LNCAP (cell line): ENCODE data around the gene RSRC1.

Source experiments
- TF ChIP-seq, protein P1 (sequence below): fragments of 450-650 bp; IDR thresholded peaks from 2 replicates; pipeline ENCODE4 v1.5.1; 2017; ENCODE audit warnings: mild to moderate bottlenecking

RSRC1 gene

DNA sequence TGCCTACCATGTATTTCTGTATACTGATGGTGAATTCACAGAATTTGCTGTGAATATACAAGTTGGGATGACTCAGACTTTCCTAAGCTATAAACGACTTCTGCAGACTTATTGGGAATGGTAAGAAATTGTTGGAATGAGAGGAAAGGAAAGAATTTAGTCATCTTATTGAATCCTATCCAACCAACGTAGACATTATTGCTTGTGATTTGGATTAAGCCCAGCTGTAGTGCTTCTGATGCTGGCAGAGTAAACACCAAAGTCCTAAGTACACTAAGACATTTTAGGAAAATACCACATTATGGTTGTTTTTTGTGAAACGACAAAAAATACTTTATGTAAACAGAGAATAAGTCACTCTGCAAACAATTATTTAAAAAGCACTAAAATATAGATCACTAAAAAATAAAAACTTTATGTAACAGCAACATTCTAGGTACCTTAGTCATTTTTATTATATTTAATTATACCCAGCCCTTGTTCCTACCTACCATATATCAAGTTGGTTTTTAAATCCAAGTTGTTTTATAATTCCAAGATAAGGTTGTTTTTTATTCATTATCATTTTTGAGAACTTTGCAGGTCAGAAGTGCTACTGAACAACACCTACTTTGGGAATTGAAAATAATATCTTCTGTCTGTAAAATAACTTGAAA, 361.9 kb downstream of the RSRC1 start:
- TF ChIP-seq, protein P1, sequence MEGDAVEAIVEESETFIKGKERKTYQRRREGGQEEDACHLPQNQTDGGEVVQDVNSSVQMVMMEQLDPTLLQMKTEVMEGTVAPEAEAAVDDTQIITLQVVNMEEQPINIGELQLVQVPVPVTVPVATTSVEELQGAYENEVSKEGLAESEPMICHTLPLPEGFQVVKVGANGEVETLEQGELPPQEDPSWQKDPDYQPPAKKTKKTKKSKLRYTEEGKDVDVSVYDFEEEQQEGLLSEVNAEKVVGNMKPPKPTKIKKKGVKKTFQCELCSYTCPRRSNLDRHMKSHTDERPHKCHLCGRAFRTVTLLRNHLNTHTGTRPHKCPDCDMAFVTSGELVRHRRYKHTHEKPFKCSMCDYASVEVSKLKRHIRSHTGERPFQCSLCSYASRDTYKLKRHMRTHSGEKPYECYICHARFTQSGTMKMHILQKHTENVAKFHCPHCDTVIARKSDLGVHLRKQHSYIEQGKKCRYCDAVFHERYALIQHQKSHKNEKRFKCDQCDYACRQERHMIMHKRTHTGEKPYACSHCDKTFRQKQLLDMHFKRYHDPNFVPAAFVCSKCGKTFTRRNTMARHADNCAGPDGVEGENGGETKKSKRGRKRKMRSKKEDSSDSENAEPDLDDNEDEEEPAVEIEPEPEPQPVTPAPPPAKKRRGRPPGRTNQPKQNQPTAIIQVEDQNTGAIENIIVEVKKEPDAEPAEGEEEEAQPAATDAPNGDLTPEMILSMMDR = no peak

DNA sequence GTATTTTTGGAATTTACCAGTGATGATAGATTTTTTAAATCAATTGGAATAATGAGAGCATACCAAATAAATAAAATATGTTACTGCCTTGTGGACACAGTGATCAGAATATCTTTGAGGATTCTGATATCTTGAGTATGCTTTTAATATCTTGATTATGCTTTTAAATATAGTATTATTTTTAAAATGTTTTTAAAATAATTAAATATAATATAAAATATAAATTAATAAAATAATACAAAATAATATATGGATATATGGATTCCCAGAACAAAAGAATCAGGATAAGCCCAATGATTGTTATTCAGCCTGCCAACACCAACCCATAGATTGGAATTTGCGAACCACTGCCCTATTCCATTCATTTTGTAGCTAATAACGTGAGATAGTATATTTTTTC, 369.2 kb downstream of the RSRC1 start:
- TF ChIP-seq, protein P1 = no peak

DNA sequence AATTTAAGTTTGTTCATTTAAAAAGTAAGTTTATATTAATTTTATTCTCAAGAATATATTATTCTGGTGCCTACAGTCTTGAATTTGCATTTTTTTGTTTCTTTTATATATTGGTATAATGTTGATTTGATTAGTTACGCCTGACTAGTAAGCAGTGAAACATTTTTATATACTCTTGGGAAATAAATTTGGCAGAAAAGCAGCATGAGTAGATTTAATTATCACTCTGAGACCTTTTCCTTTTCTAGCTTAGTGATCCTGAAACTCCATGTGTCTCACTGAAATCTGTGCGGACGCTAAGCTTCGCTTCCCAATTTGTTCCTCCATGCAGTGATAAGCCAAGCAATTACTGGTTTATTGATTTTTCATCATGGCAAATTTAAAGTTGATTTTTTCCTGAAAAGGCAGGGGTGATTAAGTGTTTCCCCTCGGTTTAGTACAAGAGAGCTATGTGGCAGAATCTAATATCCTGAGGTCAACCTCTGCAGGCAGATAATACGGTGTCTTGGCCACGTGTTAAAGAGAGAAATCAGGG, 373.9 kb downstream of the RSRC1 start:
- TF ChIP-seq, protein P1 = no peak

DNA sequence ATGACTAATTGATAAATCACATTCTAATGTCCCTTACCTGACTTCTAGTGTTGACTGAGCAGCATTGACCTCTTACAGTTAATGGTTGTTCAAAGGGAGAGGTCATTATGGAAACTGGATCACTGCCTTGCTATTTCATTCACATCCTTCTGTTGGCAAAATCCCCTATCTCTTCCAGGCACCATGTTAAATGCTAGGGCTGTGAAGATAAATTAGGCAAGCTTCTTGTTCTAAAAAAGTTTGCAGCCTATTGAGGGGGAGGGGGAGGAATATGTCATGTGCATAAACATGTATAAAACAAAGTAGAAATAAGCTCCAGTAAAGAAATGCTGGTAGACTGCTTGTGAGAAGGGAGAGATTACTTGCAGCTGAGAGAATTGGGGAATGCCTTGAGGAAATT, 376.3 kb downstream of the RSRC1 start:
- TF ChIP-seq, protein P1 = no peak

DNA sequence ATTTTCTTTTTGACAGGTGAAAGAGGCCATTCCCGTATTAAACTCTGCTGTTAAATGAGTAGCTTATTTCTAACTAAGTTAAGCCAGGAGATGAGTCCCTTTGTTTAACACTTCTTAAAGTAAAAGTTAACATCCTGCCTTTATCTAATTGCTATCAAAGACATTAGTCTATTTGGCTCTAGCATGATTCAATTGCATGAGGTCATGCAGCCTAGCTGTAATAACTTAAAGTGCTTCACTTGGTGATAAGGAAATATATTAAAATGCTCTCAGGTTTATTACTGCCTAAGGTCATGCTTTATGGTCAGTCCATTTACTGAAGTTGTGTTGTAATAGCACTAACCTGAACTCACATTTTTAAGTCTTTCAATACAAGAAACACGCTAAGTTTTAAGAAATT, 378.8 kb downstream of the RSRC1 start:
- TF ChIP-seq, protein P1 = no peak

DNA sequence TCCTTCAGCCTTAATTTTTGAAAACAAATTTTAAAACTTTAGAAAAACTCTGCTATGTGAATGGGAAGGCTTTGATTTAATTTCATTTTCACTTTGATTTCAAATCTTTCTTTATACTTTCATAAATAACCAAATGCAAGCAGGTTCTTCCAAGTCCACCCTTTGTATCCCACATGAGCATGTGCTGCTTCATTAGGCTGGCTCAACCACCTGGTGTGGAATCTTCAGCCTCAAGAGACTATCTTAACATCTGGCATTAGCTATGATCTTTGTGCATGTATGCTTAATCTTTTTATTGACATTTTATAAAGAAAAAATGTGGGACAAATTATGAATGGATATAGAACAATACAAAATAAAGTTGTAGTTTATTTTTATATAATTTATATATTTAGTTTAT, 379.3 kb downstream of the RSRC1 start:
- TF ChIP-seq, protein P1 = no peak

DNA sequence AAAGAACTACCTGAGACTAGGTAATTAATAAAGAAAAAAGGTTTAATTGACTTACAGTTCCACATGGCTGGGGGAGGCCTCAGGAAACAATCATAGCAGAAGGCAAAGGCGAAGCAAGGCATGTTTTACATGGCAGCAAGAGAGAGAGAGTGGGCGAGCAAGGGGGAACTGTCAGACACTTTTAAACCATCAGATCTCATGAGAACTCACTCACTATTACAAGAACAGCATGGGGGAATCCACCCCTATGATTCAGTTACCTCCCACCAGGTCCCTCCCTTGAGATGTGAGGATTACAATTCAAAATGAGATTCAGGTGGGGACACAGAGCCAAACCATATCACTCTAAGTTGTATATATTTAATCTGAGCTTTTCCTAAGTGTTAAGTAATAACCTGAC, 382.1 kb downstream of the RSRC1 start:
- TF ChIP-seq, protein P1 = no peak

DNA sequence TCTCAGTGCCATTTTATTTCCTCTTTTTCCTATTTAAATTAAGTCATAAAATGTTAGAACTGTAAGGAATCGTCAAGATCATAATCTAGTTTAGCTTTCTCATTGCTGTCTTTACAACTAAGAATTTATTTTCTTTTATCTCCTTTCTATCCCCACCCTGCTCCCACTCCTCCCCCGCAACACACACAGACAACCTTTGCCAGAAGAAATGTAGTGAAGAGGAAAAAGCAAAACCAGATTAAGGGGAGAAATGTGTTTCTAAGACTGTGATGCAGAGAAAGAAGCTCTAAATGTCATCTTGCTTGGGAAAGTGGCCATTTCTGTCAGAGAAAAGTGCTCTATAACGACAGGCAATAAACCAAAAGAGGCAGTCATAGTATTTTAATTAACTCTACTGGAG, 382.8 kb downstream of the RSRC1 start:
- TF ChIP-seq, protein P1 = no peak
